DOHH2 (cell line): ENCODE measurements around the gene UNG.

Source experiments
- H3F3A ChIP-seq: fragments of 200-600 bp; sonication (generic), shearing (Covaris generic); 2 replicates; pipeline ENCODE4 v1.6.0; 2016; ENCODE audit warnings: antibody characterized with exemption, mild to moderate bottlenecking; ENCODE audit not compliant: control insufficient read depth, insufficient read depth
- H3K27ac ChIP-seq: fragments of 200-600 bp; sonication (generic); 2 replicates; pipeline ENCODE4 v1.5.1; 2014; ENCODE audit warnings: low read depth, mild to moderate bottlenecking, low read length, moderate library complexity
- H3K27me3 ChIP-seq: fragments of 200-600 bp; sonication (generic); 2 replicates; pipeline ENCODE4 v1.6.1; 2014; ENCODE audit warnings: mild to moderate bottlenecking, low read length, mixed read lengths; ENCODE audit not compliant: control insufficient read depth
- H3K36me3 ChIP-seq: fragments of 200-600 bp; sonication (generic); 2 replicates; pipeline ENCODE4 v1.6.1; 2014; ENCODE audit warnings: mild to moderate bottlenecking, low read length, moderate library complexity, mixed read lengths; ENCODE audit not compliant: control insufficient read depth
- H3K4me1 ChIP-seq: fragments of 200-600 bp; sonication (generic); 2 replicates; pipeline ENCODE4 v1.6.1; 2014; ENCODE audit warnings: mild to moderate bottlenecking, low read length, mixed read lengths; ENCODE audit not compliant: control insufficient read depth
- H3K4me2 ChIP-seq: fragments of 200-600 bp; sonication (generic); 2 replicates; pipeline ENCODE4 v1.6.0; 2014; ENCODE audit warnings: mild to moderate bottlenecking, low read length, moderate library complexity
- H3K4me3 ChIP-seq: fragments of 200-600 bp; sonication (generic); 2 replicates; pipeline ENCODE4 v1.5.1; 2014; ENCODE audit warnings: mild to moderate bottlenecking, low read length, mixed read lengths
- H3K79me2 ChIP-seq: fragments of 200-600 bp; sonication (generic); 2 replicates; pipeline ENCODE4 v1.6.1; 2014; ENCODE audit warnings: mild to moderate bottlenecking, low read length, mixed read lengths; ENCODE audit not compliant: control insufficient read depth
- H3K9me2 ChIP-seq: fragments of 200-600 bp; sonication (generic); replicated peaks from 2 replicates; pipeline ENCODE4 v1.6.1; 2014; ENCODE audit warnings: mild to moderate bottlenecking, low read length, mixed read lengths; ENCODE audit not compliant: control insufficient read depth
- H3K9me3 ChIP-seq: fragments of 200-600 bp; sonication (generic); 2 replicates; pipeline ENCODE4 v1.6.1; 2014; ENCODE audit warnings: antibody characterized with exemption, low read length, mixed read lengths; ENCODE audit not compliant: control insufficient read depth, insufficient read depth
- H4K20me1 ChIP-seq: fragments of 200-600 bp; sonication (generic); 2 replicates; pipeline ENCODE4 v1.6.0; 2014; ENCODE audit warnings: low read depth, mild to moderate bottlenecking, antibody characterized with exemption, low read length, moderate library complexity; ENCODE audit not compliant: control insufficient read depth, insufficient read depth
- CTCF ChIP-seq: fragments of 200-600 bp; sonication (generic); IDR thresholded peaks from one replicate; pipeline ENCODE4 v1.5.1; 2014; ENCODE audit warnings: antibody characterized with exemption, mild to moderate bottlenecking, low read depth, low read length; ENCODE audit not compliant: poor library complexity, severe bottlenecking
- EZH2phosphoT487 ChIP-seq: fragments of 200-600 bp; sonication (generic); IDR thresholded peaks from 2 replicates; pipeline ENCODE4 v1.6.1; 2017; ENCODE audit warnings: borderline replicate concordance, mild to moderate bottlenecking, antibody characterized with exemption, low read length, moderate library complexity, mixed read lengths

The UNG gene

GRCh38 chr12:109102491-109102890 lies 5.1 kb downstream of the UNG start:
- no peak for TF ChIP-seq CTCF
- TF ChIP-seq EZH2phosphoT487: no peak
- H3K27me3 ChIP-seq: no peaks in the 10 kb centered on the region
- peaks cover 13% of the 10 kb centered on the region for H3K4me1 ChIP-seq
- peaks cover 11% of the 10 kb centered on the region; the same call in 1 of the 2 replicates for H4K20me1 ChIP-seq
- peaks cover 81% of the 10 kb centered on the region for H3K36me3 ChIP-seq
- no peak overlapping the region for H3K27ac ChIP-seq
- no peaks in the 10 kb centered on the region for H3K9me2 ChIP-seq
- H3F3A ChIP-seq: no peaks in the 10 kb centered on the region
- no peak overlapping the region for H3K4me3 ChIP-seq
- peaks cover 23% of the 10 kb centered on the region for H3K79me2 ChIP-seq
- H3K9me3 ChIP-seq: no peaks in the 10 kb centered on the region
- no peak overlapping the region for H3K4me2 ChIP-seq

GRCh38 chr12:109105176-109105575 lies 7.8 kb downstream of the UNG start:
- no peaks in the 10 kb centered on the region for H3K9me3 ChIP-seq
- no peaks in the 10 kb centered on the region for H3K9me2 ChIP-seq
- no peak overlapping the region for H3K27ac ChIP-seq
- no peak overlapping the region for H3K4me3 ChIP-seq
- H3K27me3 ChIP-seq: no peaks in the 10 kb centered on the region
- H3K4me2 ChIP-seq: no peak overlapping the region
- no peaks in the 10 kb centered on the region for H3K4me1 ChIP-seq
- peaks cover 3% of the 10 kb centered on the region; the same call in 1 of the 2 replicates for H3F3A ChIP-seq
- no peaks in the 10 kb centered on the region for H4K20me1 ChIP-seq
- TF ChIP-seq CTCF (no peak), EZH2phosphoT487 (no peak)
- H3K36me3 ChIP-seq: peaks cover 77% of the 10 kb centered on the region
- H3K79me2 ChIP-seq: peaks cover 2% of the 10 kb centered on the region

GRCh38 chr12:109109746-109110350 lies 12.5 kb downstream of the UNG start:
- Histone ChIP-seq H3K79me2 (no peaks in the 10 kb centered on the region), H3K4me2 (no peak overlapping the region), H3K4me1 (peaks cover 8% of the 10 kb centered on the region), H3F3A (peaks cover 11% of the 10 kb centered on the region), H4K20me1 (no peaks in the 10 kb centered on the region), H3K36me3 (peaks cover 42% of the 10 kb centered on the region), H3K9me2 (no peaks in the 10 kb centered on the region), H3K27me3 (no peaks in the 10 kb centered on the region), H3K4me3 (no peak overlapping the region), H3K27ac (no peak overlapping the region), H3K9me3 (no peaks in the 10 kb centered on the region)
- no peak for TF ChIP-seq EZH2phosphoT487
- TF ChIP-seq CTCF: no peak
